GM11168 (cell line): ENCODE data around the gene BFSP1.

ENCODE experiments used
- in situ Hi-C: fragments of 300-500 bp; cut with MboI; formaldehyde crosslinking; loops from one replicate; pipeline ENCODE4 v1.12.0; 2022; ENCODE audit warnings: low sequenced_read_pairs; ENCODE audit not compliant: unreplicated experiment

BFSP1 gene

GRCh38 chr20:17558154-17558940 is 27.2 kb upstream of the BFSP1 start:
- in situ Hi-C loops = no loop called here

DNA sequence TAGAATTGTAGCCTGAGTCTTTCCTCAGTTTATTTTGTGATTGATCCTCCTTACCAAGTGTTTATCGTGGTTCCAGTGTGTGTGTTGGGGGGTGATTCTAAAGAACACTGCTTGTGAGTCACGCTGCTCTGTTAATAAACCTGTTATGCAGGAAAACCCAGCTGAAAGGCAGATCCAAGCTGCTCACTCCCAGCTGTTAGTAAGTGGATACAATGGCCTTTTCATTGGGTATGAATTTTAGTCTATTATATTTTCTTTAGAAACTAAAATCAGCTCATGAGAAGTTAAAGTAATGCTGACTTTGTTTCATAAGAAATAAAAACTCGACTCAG is 26.5 kb upstream of the BFSP1 start:
- in situ Hi-C loops = no loop called here

DNA sequence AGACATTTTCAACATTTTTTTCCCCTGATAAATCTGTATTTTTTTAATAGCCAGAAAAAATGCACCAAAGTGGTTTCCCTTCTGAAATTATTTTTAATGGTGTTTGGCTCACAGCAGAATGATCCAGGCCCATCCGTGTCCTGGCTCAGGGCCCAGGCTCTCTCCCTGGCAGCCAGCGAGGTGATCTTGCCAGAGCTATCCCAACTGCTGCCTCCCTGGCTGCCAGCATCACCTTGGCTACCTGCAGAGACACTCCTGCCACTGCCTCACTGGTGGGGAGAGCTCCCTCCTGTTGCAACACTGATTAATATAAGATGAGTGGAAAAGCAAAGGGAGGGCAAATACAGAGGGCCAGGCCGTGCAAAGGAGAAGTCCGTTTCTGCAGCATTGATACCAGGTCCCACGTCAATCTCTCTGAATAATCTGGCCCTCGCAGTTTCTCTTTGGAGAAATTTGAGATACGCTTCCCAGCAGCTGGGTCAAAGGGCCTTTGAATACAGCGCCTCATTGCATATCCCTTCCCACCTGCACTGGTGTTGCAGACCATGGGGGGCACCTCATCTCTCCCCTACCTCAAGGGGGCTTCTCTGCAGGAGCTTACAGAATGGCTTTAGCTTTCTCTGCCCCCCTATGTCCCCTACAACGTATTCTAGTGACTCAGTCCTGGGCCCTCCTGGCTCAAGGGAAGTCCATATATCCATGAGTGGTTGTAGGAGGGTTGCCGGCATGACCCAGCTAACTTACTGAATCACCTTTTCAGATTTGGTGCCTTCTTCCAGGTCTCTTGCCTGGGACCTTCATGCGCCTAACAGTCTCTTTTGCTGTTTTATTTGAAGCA is 25.9 kb upstream of the BFSP1 start:
- in situ Hi-C loops = no loop called here

DNA sequence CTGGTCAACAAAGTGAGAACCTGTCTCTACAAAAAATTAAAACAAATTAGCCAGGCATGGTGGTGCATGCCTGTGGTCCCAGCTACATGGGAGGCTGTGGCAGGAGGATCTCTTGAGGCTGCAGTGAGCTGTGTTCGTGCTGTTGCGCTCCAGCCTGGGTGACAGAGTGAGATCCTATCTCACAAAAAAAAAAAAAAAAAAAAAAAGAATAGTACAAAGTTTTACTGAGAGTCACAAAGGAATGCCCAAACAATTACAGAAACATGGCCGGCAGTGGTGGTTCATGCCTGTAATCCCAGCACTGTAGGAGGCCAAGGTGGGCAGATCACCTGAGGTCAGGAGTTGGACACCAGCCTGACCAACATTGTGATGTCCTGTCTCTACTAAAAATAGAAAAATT is 23.9 kb upstream of the BFSP1 start:
- in situ Hi-C loops = no loop called here

GRCh38 chr20:17549131-17549530 is 18.0 kb upstream of the BFSP1 start:
- in situ Hi-C loops = loop anchor here (25.0 kb wide), 1 partner anchor 388 kb away; no protein-coding TSS in a partner anchor

- in situ Hi-C loops = loop anchor here (25.0 kb wide), 1 partner anchor 392 kb away; no protein-coding TSS in a partner anchor
These were observed 13.9 kb upstream of the BFSP1 start for GRCh38 chr20:17545127-17545526.

DNA sequence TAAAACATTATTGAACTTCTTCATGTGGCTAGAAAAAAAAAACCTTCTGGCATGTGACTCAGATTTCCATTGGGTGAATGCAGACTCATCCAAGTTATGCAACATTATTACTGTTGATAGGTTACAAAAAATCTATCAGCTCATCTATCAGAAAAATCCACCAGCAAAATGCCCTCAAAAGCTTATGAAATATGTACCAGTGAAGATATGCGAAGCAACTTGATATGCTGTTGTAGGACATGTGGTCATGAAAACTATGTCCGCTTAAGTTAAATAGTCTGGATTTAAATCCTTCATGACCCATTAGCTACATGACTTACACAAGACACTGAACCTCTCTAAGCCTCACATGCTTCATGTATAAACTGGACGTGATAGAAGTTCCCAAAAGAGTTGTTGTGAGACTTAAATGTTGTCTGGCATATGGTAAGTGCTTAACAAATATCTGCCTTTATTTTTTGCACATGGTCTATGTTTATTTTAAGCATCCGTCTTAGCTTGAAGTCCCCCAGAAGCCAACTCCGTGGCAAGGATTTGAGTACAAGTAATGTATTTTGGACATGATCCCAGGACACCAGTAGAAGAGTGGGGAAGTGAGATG is 12.5 kb upstream of the BFSP1 start:
- in situ Hi-C loops = loop anchor here (25.0 kb wide), 1 partner anchor 394 kb away; no protein-coding TSS in a partner anchor

GRCh38 chr20:17542993-17543412 is 11.8 kb upstream of the BFSP1 start:
- in situ Hi-C loops = loop anchor here (25.0 kb wide), 1 partner anchor 394 kb away; no protein-coding TSS in a partner anchor

DNA sequence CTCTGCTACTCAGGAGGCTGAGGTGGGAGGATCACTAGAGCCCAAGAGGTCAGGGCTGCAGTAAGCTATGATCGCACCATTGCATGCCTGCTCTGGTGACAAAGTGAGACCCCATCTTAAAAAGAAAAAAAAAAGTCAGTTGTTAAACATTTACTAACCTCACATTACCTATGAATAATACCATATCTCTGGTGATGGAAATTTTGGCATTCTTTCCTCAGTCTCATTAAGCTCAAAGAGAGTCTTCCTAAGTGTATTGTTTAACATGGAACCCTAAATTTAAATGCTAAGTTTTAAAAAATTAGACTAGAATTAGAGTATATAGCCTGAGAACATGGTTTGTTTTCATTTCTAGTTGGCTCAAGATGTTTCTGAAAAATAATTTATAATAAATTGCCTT is 11.3 kb upstream of the BFSP1 start:
- in situ Hi-C loops = loop anchor here (25.0 kb wide), 1 partner anchor 395 kb away; no protein-coding TSS in a partner anchor

DNA sequence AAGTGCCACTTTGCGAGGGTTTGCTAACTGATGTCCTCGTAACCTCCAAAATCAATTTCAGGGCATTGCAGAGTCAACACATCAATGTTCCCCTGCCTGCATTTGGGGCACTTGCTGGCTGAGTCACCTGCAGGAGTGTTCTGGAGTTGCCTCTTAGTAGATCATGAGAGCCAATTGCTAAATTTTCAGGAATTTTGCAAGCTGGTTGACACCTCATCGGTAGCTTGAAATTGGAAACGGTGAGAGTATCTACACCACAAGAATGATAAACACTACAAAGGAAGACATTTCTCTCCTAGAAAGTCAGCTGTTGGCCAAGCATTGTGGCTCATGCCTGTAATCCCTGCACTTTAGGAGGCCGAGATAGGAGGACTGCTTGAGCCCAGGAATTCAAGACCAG is 10.8 kb upstream of the BFSP1 start:
- in situ Hi-C loops = loop anchor here (25.0 kb wide), 1 partner anchor 395 kb away; no protein-coding TSS in a partner anchor

DNA sequence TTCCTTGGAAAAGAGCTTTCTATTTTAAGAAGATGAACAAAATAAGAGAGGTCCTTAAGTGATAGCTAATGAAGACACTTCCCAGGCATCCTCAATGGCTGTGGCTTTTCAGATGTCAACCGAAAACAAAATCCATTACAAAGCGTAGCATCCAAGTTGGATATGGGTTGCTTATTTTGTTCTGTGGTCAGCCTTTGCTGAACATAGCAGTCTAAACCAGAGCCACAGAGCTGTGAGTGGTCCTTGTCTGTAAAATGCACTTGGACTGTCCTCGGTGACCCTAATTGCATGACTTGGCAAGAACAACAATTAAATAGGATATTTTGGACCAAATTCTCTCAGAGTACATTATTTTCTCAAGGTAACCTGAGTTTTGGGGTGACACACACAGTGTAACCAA is 10.4 kb upstream of the BFSP1 start:
- in situ Hi-C loops = loop anchor here (25.0 kb wide), 1 partner anchor 396 kb away; no protein-coding TSS in a partner anchor

- in situ Hi-C loops = loop anchor here (25.0 kb wide), 1 partner anchor 399 kb away; no protein-coding TSS in a partner anchor
These were observed 7.5 kb upstream of the BFSP1 start for GRCh38 chr20:17538517-17539170.

- in situ Hi-C loops = loop anchor here (25.0 kb wide), 1 partner anchor 399 kb away; no protein-coding TSS in a partner anchor
These were observed 6.8 kb upstream of the BFSP1 start for GRCh38 chr20:17537959-17538358.

GRCh38 chr20:17536944-17537444 is 5.8 kb upstream of the BFSP1 start:
- in situ Hi-C loops = loop anchor here (25.0 kb wide), 1 partner anchor 400 kb away; no protein-coding TSS in a partner anchor

DNA sequence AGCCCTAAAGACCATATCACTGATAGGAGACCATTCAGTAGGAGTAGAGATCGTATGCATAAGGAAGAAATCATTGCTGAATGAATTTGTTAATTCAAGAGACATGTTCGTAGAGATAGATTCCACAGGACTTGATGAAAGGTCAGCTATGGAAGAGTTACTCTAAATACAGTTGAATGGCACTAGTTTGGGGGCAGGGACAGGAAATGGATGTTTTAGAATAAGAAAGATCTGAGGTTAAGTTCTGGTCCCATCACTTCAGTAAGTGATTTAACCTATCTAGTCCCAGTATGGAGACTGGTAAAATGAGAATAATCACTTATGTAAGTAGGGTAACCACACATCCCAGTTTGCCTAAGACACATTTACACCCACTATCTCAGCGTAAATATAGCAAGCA is 2.9 kb upstream of the BFSP1 start:
- in situ Hi-C loops = loop anchor here (25.0 kb wide), 1 partner anchor 403 kb away; no protein-coding TSS in a partner anchor

DNA sequence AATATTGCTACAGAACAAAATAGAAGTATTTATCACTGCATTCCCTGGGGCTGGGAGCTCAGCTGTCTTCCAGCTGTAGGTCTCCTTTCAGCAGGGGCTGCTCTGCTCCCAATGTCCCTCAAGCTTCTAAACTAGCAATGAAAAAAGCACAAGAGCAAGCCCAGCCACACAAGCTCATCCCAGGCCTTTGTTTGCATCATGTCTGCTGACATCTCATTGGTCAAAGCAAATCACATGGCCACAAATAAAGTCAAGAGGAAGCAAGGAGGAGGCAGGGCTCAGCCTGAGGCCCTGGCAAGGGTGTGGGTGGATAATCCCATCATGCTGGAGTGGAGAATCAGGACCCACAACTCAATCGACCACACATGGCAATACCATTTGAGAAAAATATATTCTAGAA is 2.2 kb upstream of the BFSP1 start:
- in situ Hi-C loops = loop anchor here (25.0 kb wide), 1 partner anchor 404 kb away; no protein-coding TSS in a partner anchor

DNA sequence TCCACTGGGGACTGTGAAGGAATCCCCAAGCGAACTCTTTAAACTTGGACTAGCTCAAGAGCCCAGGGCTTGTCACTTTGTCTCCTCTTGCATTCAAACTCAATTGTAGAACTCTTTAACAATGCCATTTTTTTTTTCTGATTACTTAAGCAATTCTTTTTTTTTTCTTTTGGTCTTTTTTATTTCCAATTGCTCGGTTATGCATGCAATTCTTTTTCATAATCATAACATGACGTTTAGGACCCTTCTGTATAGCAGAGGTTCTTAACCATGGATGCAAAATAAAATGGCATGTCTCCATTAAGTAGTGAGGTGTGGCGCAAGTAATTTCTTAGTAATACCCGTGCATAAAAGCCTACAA is 466 bp upstream of the BFSP1 start:
- in situ Hi-C loops = loop anchor here (25.0 kb wide), 1 partner anchor 406 kb away; no protein-coding TSS in a partner anchor

DNA sequence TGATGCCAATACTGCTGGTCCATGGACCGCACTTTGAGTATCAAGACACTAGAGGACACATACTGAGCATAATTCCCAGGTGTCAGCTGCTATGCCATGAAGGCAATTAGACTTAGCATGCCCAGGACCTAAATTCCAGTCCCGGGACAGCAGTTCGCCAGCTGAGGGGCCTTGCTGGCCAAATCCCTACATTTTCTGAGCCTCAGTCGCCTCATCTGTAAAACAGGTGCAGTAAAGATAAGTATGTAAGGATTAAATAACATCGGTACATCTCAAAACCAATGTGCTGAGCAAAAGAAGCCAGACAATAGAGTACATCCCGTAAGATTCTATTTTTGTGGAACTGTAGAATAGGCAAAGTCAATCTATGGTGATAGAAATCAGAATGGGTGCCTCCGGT is 1.0 kb downstream of the BFSP1 start:
- in situ Hi-C loops = loop anchor here (25.0 kb wide), 1 partner anchor 407 kb away; no protein-coding TSS in a partner anchor

- in situ Hi-C loops = loop anchor here (25.0 kb wide), 1 partner anchor 408 kb away; no protein-coding TSS in a partner anchor
These were observed 1.6 kb downstream of the BFSP1 start for GRCh38 chr20:17529586-17529985.
